PC-3 (cell line): ENCODE results near the gene FSTL5.

Experiments
- EZH2 ChIP-seq: fragments of 300-600 bp; sonication (generic); IDR thresholded peaks from one replicate; pipeline ENCODE4 v1.6.1; 2017; ENCODE audit warnings: antibody characterized with exemption, mild to moderate bottlenecking, low read length; ENCODE audit not compliant: unreplicated experiment
- EZH2phosphoT487 ChIP-seq: fragments of 300-600 bp; sonication (generic); IDR thresholded peaks from 2 replicates; pipeline ENCODE4 v1.6.1; 2018; ENCODE audit warnings: mild to moderate bottlenecking, antibody characterized with exemption, low read length, borderline replicate concordance
- TF ChIP-seq, protein P1 (sequence below): fragments of 300-600 bp; sonication (generic); conservative IDR thresholded peaks from 2 replicates; pipeline ENCODE4 v1.5.1; 2017; ENCODE audit warnings: antibody characterized with exemption, low read depth, mild to moderate bottlenecking, low read length

DNA sequence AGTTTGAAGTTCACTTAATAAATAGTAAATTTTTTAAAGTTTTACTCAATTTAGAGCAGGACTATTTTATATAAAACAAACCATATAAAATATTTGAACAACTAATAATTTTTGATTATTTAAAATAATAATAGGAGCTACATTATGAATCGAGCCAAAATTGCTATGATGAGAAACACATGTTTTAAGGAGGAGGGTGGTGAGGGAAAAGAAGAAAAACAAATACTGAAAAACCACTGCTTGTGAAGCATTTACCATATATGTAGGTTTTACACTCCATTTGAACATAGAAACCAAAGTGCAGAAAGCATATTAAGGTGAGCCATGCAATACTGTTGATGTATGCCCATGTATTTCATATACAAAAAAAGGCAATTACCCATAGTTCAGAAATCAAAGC, 448.9 kb downstream of the FSTL5 start:
- TF ChIP-seq, protein P1, sequence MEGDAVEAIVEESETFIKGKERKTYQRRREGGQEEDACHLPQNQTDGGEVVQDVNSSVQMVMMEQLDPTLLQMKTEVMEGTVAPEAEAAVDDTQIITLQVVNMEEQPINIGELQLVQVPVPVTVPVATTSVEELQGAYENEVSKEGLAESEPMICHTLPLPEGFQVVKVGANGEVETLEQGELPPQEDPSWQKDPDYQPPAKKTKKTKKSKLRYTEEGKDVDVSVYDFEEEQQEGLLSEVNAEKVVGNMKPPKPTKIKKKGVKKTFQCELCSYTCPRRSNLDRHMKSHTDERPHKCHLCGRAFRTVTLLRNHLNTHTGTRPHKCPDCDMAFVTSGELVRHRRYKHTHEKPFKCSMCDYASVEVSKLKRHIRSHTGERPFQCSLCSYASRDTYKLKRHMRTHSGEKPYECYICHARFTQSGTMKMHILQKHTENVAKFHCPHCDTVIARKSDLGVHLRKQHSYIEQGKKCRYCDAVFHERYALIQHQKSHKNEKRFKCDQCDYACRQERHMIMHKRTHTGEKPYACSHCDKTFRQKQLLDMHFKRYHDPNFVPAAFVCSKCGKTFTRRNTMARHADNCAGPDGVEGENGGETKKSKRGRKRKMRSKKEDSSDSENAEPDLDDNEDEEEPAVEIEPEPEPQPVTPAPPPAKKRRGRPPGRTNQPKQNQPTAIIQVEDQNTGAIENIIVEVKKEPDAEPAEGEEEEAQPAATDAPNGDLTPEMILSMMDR = no peak
- TF ChIP-seq EZH2phosphoT487 (no peak), EZH2 (no peak)
